ENCODE data around the gene ANKRD9. TPM values are rescaled to one million over a fixed set of nuclear protein-coding genes. Genes with fewer than 3 reads are reported as not detected.

Gene ANKRD9
- polyA plus RNA-seq, 4 donors: 21.2 to 88.4 (median 43.6) TPM

- FAIRE-seq: no peak
Observed at GRCh38 chr14:102540315-102541028, 30.9 kb upstream of the ANKRD9 start.

GRCh38 chr14:102539544-102540314 lies 30.2 kb upstream of the ANKRD9 start:
- Histone ChIP-seq H3K27me3 (ENCODE audit: control insufficient read depth in 3 of 3, insufficient read depth in 3 of 3, low read length in 3 of 3) (peaks cover 0 to 4% (median 0%) of the 10 kb centered on the region in 3 donors), H3K36me3 (ENCODE audit: control insufficient read depth in 3 of 3, insufficient read depth in 2 of 3, low read depth in 1 of 3, low read length in 3 of 3) (no peaks in the 10 kb centered on the region), H3K9me3 (ENCODE audit: control insufficient read depth in 2 of 2, insufficient read depth in 1 of 2, low read depth in 1 of 2, low read length in 1 of 2) (no peaks in the 10 kb centered on the region), H3K4me1 (ENCODE audit: control insufficient read depth in 3 of 3, insufficient read depth in 2 of 3, low read depth in 1 of 3, low read length in 2 of 3) (peaks cover 0 to 52% (median 4%) of the 10 kb centered on the region in 3 donors), H3K4me3 (ENCODE audit: low read depth in 1 of 3, low read length in 3 of 3) (no peak overlapping the region), H3K27ac (ENCODE audit: low read depth in 1 of 3, low read length in 2 of 3) (peak overlapping the region in 1 of 3 donors; percentile 76)
- DNase-seq (peak in 1 of 2 donors; percentile 65), FAIRE-seq (no peak)
- WGBS, 3 donors: 56 to 73% (median 66%) methylated on average over 17 of the region's 17 CpGs

More at GRCh38 chr14:102540315-102541028, 30.9 kb upstream of the ANKRD9 start:
- H3K36me3 ChIP-seq (ENCODE audit: control insufficient read depth in 3 of 3, insufficient read depth in 2 of 3, low read depth in 1 of 3, low read length in 3 of 3): no peaks in the 10 kb centered on the region
- H3K27ac ChIP-seq (ENCODE audit: low read depth in 1 of 3, low read length in 2 of 3): peak overlapping the region in 2 of 3 donors; percentile 24 to 76
- H3K27me3 ChIP-seq (ENCODE audit: control insufficient read depth in 3 of 3, insufficient read depth in 3 of 3, low read length in 3 of 3): peaks cover 0 to 4% (median 0%) of the 10 kb centered on the region in 3 donors
- H3K9me3 ChIP-seq (ENCODE audit: control insufficient read depth in 2 of 2, insufficient read depth in 1 of 2, low read depth in 1 of 2, low read length in 1 of 2): no peaks in the 10 kb centered on the region
- WGBS, 3 donors: 53 to 66% (median 61%) methylated on average over 25 to 29 of the region's 29 CpGs
- peaks cover 0 to 54% (median 4%) of the 10 kb centered on the region in 3 donors for H3K4me1 ChIP-seq (ENCODE audit: control insufficient read depth in 3 of 3, insufficient read depth in 2 of 3, low read depth in 1 of 3, low read length in 2 of 3)
- DNase-seq: peak in 1 of 2 donors; percentile 70
- peak overlapping the region in 1 of 3 donors; percentile 11 for H3K4me3 ChIP-seq (ENCODE audit: low read depth in 1 of 3, low read length in 3 of 3)

- Histone ChIP-seq H3K36me3 (ENCODE audit: control insufficient read depth in 3 of 3, insufficient read depth in 2 of 3, low read depth in 1 of 3, low read length in 3 of 3) (no peaks in the 10 kb centered on the region), H3K27me3 (ENCODE audit: control insufficient read depth in 3 of 3, insufficient read depth in 3 of 3, low read length in 3 of 3) (no peaks in the 10 kb centered on the region), H3K27ac (ENCODE audit: low read depth in 1 of 3, low read length in 2 of 3) (no peak overlapping the region), H3K4me1 (ENCODE audit: control insufficient read depth in 3 of 3, insufficient read depth in 2 of 3, low read depth in 1 of 3, low read length in 2 of 3) (peaks cover 0 to 46% (median 4%) of the 10 kb centered on the region in 3 donors), H3K4me3 (ENCODE audit: low read depth in 1 of 3, low read length in 3 of 3) (no peak overlapping the region), H3K9me3 (ENCODE audit: control insufficient read depth in 2 of 2, insufficient read depth in 1 of 2, low read depth in 1 of 2, low read length in 1 of 2) (no peaks in the 10 kb centered on the region)
- DNase-seq: no peak
- FAIRE-seq: no peak
- WGBS, 3 donors: 75 to 82% (median 77%) methylated on average over 24 to 25 of the region's 25 CpGs
Observed at GRCh38 chr14:102538602-102539543, 29.3 kb upstream of the ANKRD9 start.

GRCh38 chr14:102537981-102538601 lies 28.5 kb upstream of the ANKRD9 start:
- H3K36me3 ChIP-seq (ENCODE audit: control insufficient read depth in 3 of 3, insufficient read depth in 2 of 3, low read depth in 1 of 3, low read length in 3 of 3): no peaks in the 10 kb centered on the region
- DNase-seq (no peak), FAIRE-seq (no peak)
- H3K27me3 ChIP-seq (ENCODE audit: control insufficient read depth in 3 of 3, insufficient read depth in 3 of 3, low read length in 3 of 3): no peaks in the 10 kb centered on the region
- H3K4me3 ChIP-seq (ENCODE audit: low read depth in 1 of 3, low read length in 3 of 3): no peak overlapping the region
- 75 to 83% (median 81%) methylated on average over 13 to 15 of the region's 15 CpGs for WGBS, 3 donors
- no peak overlapping the region for H3K27ac ChIP-seq (ENCODE audit: low read depth in 1 of 3, low read length in 2 of 3)
- H3K4me1 ChIP-seq (ENCODE audit: control insufficient read depth in 3 of 3, insufficient read depth in 2 of 3, low read depth in 1 of 3, low read length in 2 of 3): peaks cover 0 to 46% (median 4%) of the 10 kb centered on the region in 3 donors
- H3K9me3 ChIP-seq (ENCODE audit: control insufficient read depth in 2 of 2, insufficient read depth in 1 of 2, low read depth in 1 of 2, low read length in 1 of 2): no peaks in the 10 kb centered on the region

- Histone ChIP-seq H3K27me3 (ENCODE audit: control insufficient read depth in 3 of 3, insufficient read depth in 3 of 3, low read length in 3 of 3) (no peaks in the 10 kb centered on the region), H3K36me3 (ENCODE audit: control insufficient read depth in 3 of 3, insufficient read depth in 2 of 3, low read depth in 1 of 3, low read length in 3 of 3) (no peaks in the 10 kb centered on the region), H3K4me3 (ENCODE audit: low read depth in 1 of 3, low read length in 3 of 3) (no peak overlapping the region), H3K4me1 (ENCODE audit: control insufficient read depth in 3 of 3, insufficient read depth in 2 of 3, low read depth in 1 of 3, low read length in 2 of 3) (peaks cover 0 to 30% (median 4%) of the 10 kb centered on the region in 3 donors), H3K27ac (ENCODE audit: low read depth in 1 of 3, low read length in 2 of 3) (peak overlapping the region in 1 of 3 donors; percentile 28), H3K9me3 (ENCODE audit: control insufficient read depth in 2 of 2, insufficient read depth in 1 of 2, low read depth in 1 of 2, low read length in 1 of 2) (no peaks in the 10 kb centered on the region)
- FAIRE-seq (no peak), DNase-seq (peak in 1 of 2 donors; percentile 80)
- WGBS, 3 donors: 60 to 73% (median 70%) methylated on average over 3 of the region's 3 CpGs
Observed at GRCh38 chr14:102532204-102532658, 22.7 kb upstream of the ANKRD9 start.

- DNase-seq (peak; percentile 59 to 81), FAIRE-seq (no peak)
- WGBS, 3 donors: 39 to 55% (median 44%) methylated on average over 13 of the region's 13 CpGs
- no peak overlapping the region for H3K4me3 ChIP-seq (ENCODE audit: low read depth in 1 of 3, low read length in 3 of 3)
- peaks cover 0 to 26% (median 5%) of the 10 kb centered on the region in 3 donors for H3K4me1 ChIP-seq (ENCODE audit: control insufficient read depth in 3 of 3, insufficient read depth in 2 of 3, low read depth in 1 of 3, low read length in 2 of 3)
- H3K36me3 ChIP-seq (ENCODE audit: control insufficient read depth in 3 of 3, insufficient read depth in 2 of 3, low read depth in 1 of 3, low read length in 3 of 3): no peaks in the 10 kb centered on the region
- no peaks in the 10 kb centered on the region for H3K27me3 ChIP-seq (ENCODE audit: control insufficient read depth in 3 of 3, insufficient read depth in 3 of 3, low read length in 3 of 3)
- no peaks in the 10 kb centered on the region for H3K9me3 ChIP-seq (ENCODE audit: control insufficient read depth in 2 of 2, insufficient read depth in 1 of 2, low read depth in 1 of 2, low read length in 1 of 2)
- peak overlapping the region; percentile 51 to 93 (median 53) for H3K27ac ChIP-seq (ENCODE audit: low read depth in 1 of 3, low read length in 2 of 3)
Observed at GRCh38 chr14:102530828-102531478, 21.4 kb upstream of the ANKRD9 start.

GRCh38 chr14:102528431-102529170 lies 19.0 kb upstream of the ANKRD9 start:
- FAIRE-seq (no peak), DNase-seq (no peak)
- Histone ChIP-seq H3K27ac (ENCODE audit: low read depth in 1 of 3, low read length in 2 of 3) (peak overlapping the region in 1 of 3 donors; percentile 27), H3K36me3 (ENCODE audit: control insufficient read depth in 3 of 3, insufficient read depth in 2 of 3, low read depth in 1 of 3, low read length in 3 of 3) (no peaks in the 10 kb centered on the region), H3K4me1 (ENCODE audit: control insufficient read depth in 3 of 3, insufficient read depth in 2 of 3, low read depth in 1 of 3, low read length in 2 of 3) (peaks cover 5 to 38% (median 6%) of the 10 kb centered on the region in 3 donors), H3K27me3 (ENCODE audit: control insufficient read depth in 3 of 3, insufficient read depth in 3 of 3, low read length in 3 of 3) (no peaks in the 10 kb centered on the region), H3K9me3 (ENCODE audit: control insufficient read depth in 2 of 2, insufficient read depth in 1 of 2, low read depth in 1 of 2, low read length in 1 of 2) (no peaks in the 10 kb centered on the region), H3K4me3 (ENCODE audit: low read depth in 1 of 3, low read length in 3 of 3) (no peak overlapping the region)
- 79 to 85% (median 80%) methylated on average over 11 of the region's 11 CpGs for WGBS, 3 donors

Data from small intestine (tissue), 7 donors.